GM21360 (cell line): ENCODE measurements around the gene PPARD.
"Not testable (repeated sequence)": the region's sequence is repeated elsewhere in the genome, so short reads cannot be mapped to it uniquely, and the experiment has no call there.

Source experiments
- ATAC-seq: cut with Tn5 transposase; IDR thresholded peaks from one replicate; pipeline ENCODE4 v1.9.1; 2021; ENCODE audit warnings: mild to moderate bottlenecking, moderate library complexity; ENCODE audit not compliant: unreplicated experiment

PPARD gene

GRCh38 chr6:35342258-35343091 lies at the start of gene PPARD:
PPARD (plus strand) TSS chr6:35342558; CDS start chr6:35411088, 68,530 bp downstream.
- ATAC-seq, result peak; percentile 94

GRCh38 chr6:35293681-35294080 lies 48.7 kb upstream of the PPARD start:
- no peak for ATAC-seq

- no peak for ATAC-seq
These were observed 47.9 kb upstream of the PPARD start for GRCh38 chr6:35294308-35294945.

GRCh38 chr6:35295036-35295435 lies 47.3 kb upstream of the PPARD start:
- ATAC-seq, result no peak

- no peak for ATAC-seq
These were observed 46.6 kb upstream of the PPARD start for GRCh38 chr6:35295521-35296315.

- ATAC-seq, result no peak
These were observed 45.3 kb upstream of the PPARD start for GRCh38 chr6:35296931-35297600.

- ATAC-seq, result peak; percentile 77
These were observed 44.5 kb upstream of the PPARD start, which contains the start of gene DEF6 for GRCh38 chr6:35297601-35298481. DEF6 (plus strand) TSS chr6:35297818; CDS start chr6:35297857, 39 bp downstream.

- no peak for ATAC-seq
These were observed 43.7 kb upstream of the PPARD start for GRCh38 chr6:35298625-35299140.

GRCh38 chr6:35299674-35300073 lies 42.7 kb upstream of the PPARD start:
- ATAC-seq, result no peak

- ATAC-seq, result no peak
These were observed 41.5 kb upstream of the PPARD start for GRCh38 chr6:35300848-35301247.

GRCh38 chr6:35302604-35303241 lies 39.6 kb upstream of the PPARD start:
- peak; percentile 57 for ATAC-seq

GRCh38 chr6:35304299-35304698 lies 38.1 kb upstream of the PPARD start:
- ATAC-seq, result no peak

- ATAC-seq, result no peak
These were observed 37.2 kb upstream of the PPARD start for GRCh38 chr6:35305117-35305516.

- ATAC-seq, result not testable (repeated sequence)
These were observed 35.2 kb upstream of the PPARD start for GRCh38 chr6:35307138-35307537.

GRCh38 chr6:35308543-35308942 lies 33.8 kb upstream of the PPARD start:
- not testable (repeated sequence) for ATAC-seq

GRCh38 chr6:35309611-35310264 lies 32.6 kb upstream of the PPARD start:
- ATAC-seq, result no peak

GRCh38 chr6:35310265-35310831 lies 32.0 kb upstream of the PPARD start:
- ATAC-seq, result no peak

GRCh38 chr6:35311390-35312075 lies 30.8 kb upstream of the PPARD start:
- ATAC-seq, result no peak
